HG03457 (cell line): ENCODE data around the gene MEX3A.

Experiments
- ATAC-seq: cut with Tn5 transposase; IDR thresholded peaks from one replicate; pipeline ENCODE4 v1.9.1; 2021; ENCODE audit warnings: moderate number of reproducible peaks; ENCODE audit not compliant: unreplicated experiment

The MEX3A gene

GRCh38 chr1:156103521-156103947 is 21.3 kb upstream of the MEX3A start:
- no peak for ATAC-seq

GRCh38 chr1:156102633-156103511 is 20.6 kb upstream of the MEX3A start:
- ATAC-seq = no peak

- ATAC-seq = no peak
These were observed 19.6 kb upstream of the MEX3A start for GRCh38 chr1:156101880-156102279.

DNA sequence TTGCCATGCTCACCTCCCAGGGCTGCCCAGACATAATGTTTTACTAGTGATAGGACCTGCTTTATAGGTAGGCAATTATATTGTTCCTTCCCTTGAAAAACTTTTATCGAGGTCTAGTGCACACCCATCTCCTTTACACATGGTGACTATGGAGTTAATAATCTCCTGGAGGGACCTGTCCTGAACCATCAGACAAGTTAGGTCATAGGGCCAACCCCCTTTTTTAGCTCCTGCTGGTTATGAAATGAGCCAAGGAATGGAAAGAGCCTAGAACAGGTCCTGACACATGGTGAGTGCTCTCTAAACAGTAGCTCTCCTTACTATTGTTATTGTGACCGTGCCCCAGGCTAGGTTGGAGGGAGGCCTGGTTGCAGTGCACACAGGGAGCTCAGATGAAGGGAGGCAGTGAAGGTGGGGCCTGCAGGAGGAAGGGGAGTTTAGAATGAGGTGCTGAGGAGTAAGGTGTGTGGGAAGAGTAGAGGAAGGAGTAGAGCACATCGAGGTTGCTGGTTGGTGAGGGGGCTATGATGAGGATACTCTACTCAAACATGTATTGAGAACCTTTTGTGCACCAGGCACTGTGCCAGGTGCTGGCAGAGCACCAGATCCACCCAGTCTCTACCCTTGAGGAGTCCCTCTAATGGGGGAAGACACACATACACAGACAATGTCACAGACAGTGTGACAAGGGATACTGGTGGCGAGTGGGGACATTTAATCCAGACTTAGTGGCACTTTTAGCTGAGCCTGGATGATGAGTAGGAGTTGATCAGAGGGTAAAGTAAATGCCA is 18.1 kb upstream of the MEX3A start:
- no peak for ATAC-seq

GRCh38 chr1:156099282-156099681 is 17.0 kb upstream of the MEX3A start:
- no peak for ATAC-seq

- ATAC-seq = no peak
These were observed 16.5 kb upstream of the MEX3A start for GRCh38 chr1:156098784-156099183.

- ATAC-seq = no peak
These were observed 15.4 kb upstream of the MEX3A start for GRCh38 chr1:156097499-156098178.

DNA sequence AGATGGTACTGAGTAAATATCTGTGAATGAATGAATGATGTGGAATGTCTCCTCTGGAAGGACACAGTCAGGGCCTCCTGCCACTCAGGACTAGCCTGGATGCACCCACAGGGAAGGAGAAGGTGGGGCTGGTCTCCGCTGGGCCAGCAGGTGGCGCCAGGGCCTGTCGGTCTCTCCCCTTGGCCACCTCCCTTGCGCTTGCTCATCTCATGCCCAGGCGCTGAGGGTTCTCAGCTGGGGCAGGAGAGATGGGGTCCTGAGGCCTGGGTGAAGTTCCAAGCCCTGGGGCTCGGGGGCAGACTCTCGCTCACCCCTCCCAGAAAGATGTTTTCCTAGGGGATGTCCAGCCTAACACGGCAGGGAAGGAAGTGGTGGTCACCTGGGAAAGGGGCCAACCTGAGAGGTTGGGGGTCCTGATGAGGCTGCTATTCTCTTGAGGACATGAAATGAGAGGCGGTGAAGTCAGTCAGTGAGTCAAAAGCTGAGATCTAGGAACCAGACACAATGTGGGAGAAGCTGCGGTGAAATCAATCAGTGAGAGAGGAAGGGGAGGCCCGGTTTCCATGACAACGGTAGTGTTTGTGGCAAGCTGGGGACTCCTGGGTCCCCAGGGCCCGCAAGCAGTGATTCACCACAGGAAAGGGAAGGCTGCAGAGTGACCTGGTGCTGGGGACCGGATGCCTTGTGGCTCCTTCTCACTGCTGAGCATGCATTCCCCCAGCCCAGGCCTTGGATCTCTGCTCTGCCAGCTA is 14.6 kb upstream of the MEX3A start:
- ATAC-seq = peak; percentile 40

- ATAC-seq = no peak
These were observed 13.7 kb upstream of the MEX3A start for GRCh38 chr1:156095906-156096508.

- no peak for ATAC-seq
These were observed 9.3 kb upstream of the MEX3A start for GRCh38 chr1:156091610-156092009.

GRCh38 chr1:156090840-156091188 is 8.5 kb upstream of the MEX3A start:
- no peak for ATAC-seq

DNA sequence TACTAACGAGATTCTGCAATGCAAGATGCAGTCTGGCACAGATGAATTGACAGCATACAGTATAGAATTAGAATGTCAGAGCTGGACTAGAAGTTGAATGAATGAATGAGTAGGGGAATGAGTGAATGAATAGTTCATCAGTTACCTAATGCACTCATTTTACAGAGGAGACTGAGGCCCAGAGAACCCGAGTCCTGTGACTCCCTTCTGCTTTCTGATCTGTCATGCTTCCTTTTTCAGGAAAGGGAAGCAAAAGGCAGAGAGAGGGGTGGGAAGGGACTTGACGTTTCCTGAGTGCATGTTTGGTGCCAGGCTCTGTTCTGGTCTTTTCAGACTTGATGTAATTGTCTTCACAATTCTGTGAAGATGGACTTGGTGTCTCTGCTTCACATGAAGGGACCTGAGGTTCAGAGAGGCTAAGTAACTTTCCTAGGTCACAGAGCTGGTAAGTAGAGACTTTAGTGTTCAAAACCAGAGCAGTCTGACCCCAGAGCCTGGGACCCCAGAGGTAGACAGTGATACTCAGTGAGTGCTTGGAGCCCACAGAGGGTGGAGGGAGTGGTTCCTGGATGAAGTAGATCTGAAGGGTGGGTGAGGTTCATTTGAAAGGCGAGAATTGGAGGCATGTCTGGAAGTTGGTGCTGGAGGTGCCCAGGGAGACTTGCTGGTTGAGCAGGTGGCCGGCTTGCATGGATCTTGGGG is 8.0 kb upstream of the MEX3A start:
- ATAC-seq = no peak

DNA sequence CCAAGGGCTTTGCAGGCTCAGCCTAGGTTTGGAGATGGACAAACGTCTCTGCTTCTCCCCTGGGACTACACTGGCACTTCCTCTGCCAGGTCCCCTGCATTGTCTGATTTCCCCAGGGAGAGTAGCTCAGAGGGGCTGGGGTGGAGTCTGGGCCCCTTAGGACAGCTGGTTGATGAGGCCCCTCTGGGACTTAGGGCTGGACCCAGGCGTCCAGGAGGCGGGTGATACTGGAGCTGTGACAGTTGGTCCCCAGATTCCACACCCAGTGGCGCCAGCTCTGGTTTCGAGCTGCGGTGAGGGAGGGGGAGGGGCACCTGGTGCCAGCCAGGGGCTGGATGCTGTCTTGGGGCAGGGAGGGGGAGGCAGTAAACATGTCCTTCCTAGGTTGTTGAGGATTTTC is 7.4 kb upstream of the MEX3A start:
- ATAC-seq = no peak

GRCh38 chr1:156086256-156086662 is 4.0 kb upstream of the MEX3A start:
- ATAC-seq = no peak

DNA sequence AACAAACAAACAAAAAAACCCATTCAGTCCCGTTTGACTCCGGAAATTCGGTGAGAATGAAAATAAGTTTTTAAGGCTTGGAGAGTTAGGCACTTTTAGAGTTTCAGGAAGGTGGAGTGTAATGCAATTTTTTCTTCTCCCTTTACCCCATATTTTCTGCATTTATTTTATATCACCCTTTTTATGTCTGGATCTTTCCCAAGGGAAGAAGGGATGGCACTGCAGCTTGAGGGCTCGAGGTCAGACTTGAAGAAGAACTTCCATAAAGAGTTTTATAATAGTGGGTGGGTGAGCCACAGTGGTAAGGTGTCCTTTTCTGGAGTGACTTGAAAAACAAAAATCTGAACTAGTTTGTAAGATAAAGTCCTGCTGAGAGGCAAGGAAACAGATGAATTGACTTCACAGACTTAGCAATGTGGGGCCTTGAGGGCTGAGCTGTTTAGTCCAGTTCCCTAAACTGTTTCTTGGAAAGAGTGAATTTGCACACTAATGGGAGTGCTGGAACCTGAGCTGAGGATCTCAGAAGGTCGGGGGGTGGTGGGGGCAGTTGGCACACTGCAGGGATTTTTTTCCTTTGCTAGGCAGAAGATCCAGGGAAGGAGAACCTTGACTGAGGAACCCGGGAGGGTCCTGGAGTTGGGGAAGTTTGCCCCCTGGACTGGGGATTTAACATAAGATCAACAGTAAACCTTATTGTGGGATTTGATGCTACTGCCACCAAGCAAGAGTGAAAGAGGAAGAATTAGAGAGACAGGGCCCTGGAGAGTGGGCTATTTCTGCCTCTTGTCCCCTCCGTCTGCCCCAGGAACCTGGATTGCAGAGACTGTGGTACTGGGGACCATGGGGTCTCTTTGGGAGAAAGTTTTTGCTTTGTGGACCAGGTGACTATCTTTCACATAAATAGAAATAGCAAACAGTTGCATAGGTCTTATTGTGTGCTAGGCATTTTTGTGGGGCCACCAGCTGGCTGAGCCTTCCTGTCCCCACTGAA is 1.8 kb upstream of the MEX3A start:
- no peak for ATAC-seq

DNA sequence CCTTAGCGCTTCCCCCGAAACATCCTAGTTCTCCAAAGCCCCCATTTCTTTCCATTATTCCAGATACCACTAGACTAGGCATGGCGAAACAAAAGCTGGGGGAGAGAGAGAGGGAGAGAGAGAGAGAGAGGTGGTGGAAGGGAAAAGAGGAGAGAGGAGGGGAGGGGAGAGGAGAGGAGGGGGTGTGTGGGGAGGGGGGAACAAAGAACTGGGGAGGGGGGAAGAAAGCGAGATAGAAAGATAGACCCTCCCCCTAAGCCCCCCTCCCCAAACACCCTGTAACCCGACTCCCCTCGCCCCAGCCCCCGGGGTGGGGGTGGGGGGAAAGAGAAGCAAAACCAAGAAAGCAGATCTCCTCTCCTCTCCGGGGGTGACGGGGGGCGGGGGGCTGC is 352 bp downstream of the MEX3A start:
- no peak for ATAC-seq

GRCh38 chr1:156081180-156081916 is 917 bp downstream of the MEX3A start:
- no peak for ATAC-seq

DNA sequence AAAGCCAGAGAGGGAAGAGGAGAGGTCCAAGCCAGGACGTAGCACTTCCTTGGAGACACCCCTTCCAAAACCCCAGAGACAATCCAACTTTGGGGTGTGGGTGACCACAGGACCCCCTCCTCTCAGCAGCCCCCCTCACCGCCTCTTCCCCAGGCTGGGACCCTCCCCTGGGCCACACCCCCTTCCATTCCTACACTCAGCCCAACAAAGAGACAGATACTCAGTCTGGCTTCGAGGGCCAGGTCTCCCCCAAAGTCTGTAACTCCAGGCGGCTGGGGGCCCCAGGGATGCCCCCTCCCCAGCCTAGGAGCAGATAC is 1.4 kb downstream of the MEX3A start:
- ATAC-seq = no peak
